Daoy (cell line): ENCODE data around the gene CTTNBP2. TPM values are rescaled to one million over a fixed set of nuclear protein-coding genes. Genes with fewer than 3 reads are reported as not detected.
"Not testable (repeated sequence)": the region's sequence is repeated elsewhere in the genome, so short reads cannot be mapped to it uniquely, and the experiment has no call there.

Experiments
- DNase-seq: peaks from one replicate; pipeline ENCODE4 v3.0.0-alpha.2; 2015; ENCODE audit warnings: low read depth
- total RNA-seq: library from RNA; depleted of rRNA; stranded (reverse); fragments of >200 nt; shearing (Covaris generic); gene quantifications from 2 replicates; pipeline ENCODE4 v1.2.3, GENCODE V29; 2014

Gene CTTNBP2
- total RNA-seq, 1 experiment from 2014 or later: 3.6 TPM

DNA sequence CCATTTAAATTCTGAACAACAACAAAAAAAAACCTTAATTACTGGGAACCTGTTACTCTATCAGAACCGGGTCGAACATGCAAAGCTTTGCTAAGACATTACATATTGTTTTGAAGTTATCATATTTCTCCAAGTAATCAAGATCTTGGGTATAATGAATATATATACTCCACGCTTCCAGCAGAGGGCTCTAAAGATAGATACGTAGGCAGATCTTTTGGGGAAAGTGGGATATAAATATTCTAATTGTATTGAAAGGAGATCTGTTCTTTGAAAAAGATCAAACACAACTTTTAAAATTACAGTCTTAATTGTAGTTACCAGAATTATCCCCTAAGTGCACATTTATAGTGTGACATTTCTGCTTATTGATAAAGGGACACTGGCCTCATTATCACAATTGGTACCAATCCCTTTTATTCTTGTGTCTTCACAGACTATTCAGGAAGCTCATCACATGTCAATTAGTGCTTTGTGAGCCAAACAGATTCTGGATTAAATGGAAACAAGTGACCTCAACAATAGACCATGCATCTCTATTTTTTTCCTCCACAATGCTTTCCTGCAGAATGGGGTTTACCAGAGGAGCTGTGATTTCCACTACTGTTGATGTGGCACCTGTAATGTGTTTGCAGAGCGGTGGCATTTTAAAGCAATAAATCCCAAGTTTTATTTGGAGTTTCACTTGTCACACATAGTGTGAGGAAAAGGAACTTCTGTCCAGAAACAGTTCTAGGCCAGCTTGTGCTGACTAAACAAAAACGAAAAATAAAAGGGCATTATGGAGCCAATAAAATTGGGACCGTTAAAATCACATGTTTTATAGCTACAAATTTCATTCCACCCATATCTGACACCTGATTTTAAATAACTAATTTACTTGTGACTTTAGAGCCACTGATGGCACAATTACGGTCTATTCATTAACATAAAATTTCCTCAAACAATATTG lies 122.4 kb downstream of the CTTNBP2 start:
- DNase-seq: peak; percentile 32

DNA sequence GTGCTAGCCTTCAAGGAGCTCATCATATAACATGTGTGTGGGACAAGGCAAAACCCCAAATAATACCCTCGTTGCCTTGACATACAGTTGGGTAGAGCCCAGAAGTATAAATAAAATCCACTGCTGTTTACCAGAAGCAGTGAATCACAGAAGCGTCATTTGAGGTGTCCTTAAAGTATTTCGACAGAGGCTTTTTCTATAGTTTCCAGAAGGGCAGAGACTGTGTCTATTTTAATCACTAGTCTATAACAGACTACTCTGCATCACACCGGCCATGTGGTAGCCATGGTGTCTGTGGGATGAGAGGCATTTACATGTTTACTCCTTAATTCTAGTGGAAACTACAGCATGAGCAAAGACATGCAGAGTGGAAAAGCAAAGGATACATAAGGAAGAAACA lies 131.3 kb downstream of the CTTNBP2 start:
- DNase-seq: no peak

DNA sequence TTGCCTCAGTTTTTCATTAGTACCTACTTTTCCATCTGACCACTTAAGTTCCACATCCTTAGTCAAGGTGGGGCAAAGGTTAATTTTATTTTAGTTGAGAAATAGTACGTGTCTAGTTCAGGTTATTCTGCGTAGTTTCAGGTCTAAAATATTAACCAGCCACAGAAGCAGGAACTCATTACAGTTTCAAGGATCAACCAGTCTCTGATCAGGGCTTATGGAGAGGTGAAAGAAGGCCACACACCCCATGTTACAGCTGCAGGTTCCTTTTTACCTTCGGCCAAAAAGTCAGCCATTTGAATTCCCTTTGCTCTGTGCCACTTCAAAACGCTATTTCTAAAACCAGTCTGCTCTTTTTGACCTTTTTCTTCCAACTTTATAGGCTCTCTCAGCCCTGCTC lies 134.2 kb downstream of the CTTNBP2 start:
- DNase-seq: no peak

DNA sequence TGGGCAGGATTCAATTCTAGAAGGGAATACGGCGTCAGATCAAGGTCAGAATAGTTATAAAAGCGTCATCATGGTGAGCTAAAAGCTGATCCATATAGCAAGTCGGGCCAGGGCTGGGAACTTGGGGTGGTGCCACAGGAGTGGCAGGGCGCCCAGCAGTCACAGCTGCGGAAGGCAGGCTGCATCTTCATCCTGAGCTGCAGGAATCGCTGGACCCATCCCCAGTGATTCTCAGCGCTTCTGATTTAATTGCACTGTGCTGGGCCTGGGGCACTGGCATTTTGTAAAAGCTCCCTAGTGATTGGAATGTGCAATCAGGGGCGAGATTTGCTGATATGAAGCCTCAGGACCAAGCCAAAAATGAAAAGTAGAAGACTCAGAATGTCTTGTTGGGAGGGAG lies 135.3 kb downstream of the CTTNBP2 start:
- no peak for DNase-seq

DNA sequence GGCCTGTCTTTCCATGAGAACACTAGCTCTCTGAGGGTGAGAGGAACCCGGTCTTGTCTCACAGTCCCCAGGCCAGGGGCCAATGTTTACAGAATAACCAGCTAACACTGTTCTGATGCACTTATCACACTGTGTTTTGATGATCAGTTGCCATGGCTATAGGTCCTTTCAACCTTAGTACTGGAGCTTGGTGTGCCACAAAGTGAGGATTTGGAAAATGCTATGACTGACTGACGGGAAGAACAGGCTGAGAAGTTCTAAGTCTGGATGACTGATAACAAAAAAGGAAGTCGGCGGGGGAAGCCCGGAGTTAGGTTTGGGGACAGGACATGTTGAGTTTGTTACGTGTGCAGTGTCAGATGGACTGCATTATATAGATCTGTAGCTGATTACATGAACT lies 141.8 kb downstream of the CTTNBP2 start:
- DNase-seq: no peak

DNA sequence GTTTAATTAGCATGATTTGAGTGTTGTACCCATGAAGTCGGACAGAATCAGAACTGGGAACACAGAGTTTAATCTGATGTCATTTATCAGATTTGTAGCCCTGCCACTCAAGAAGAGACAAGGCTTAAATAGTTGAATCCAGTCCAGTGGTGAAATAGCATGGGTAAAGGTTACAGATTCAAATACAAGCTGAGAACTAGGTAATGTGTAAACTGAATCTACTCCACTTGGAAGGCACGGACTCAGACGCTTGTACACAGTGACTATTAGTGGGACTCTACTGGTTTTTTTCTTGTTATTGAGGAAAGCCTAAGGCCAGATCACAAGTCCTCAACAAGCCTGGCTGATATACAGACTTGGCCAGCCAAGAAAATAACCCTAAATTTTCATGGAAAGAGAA lies 142.9 kb downstream of the CTTNBP2 start:
- DNase-seq: no peak

DNA sequence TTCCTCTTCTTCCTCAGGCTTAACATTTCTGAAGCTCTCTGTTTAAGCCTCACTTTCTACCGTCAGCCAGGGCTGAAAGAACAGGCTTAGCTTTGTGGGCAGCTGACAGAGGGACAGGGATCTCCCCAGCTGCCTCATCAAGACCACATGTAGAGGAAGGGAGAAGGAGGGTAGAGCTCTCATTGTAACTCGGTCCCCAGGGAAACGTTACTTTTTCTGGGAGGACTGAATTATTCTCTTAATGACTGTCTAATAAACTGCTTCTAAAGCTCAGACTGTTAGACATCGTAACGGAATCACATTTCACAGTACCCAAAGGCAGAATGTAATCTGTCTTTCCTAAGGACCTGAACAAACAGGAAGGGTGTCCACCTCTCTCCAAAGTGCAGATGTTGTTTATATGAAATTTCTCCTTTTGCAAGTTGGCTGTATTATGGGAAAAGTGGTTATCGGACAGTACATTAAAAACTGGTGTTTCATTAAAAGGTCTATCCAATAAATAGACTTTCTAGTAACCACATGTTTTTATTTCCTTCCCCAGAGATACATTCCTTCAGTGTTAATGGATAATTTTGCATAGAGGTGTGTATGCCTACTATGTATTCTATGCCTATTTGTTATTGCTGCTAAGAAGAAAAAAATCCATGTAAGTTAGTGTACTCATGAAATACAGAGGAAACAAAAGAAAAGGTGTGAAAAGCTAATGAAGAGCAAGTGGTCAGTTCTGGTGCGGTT lies 144.2 kb downstream of the CTTNBP2 start:
- DNase-seq: no peak

DNA sequence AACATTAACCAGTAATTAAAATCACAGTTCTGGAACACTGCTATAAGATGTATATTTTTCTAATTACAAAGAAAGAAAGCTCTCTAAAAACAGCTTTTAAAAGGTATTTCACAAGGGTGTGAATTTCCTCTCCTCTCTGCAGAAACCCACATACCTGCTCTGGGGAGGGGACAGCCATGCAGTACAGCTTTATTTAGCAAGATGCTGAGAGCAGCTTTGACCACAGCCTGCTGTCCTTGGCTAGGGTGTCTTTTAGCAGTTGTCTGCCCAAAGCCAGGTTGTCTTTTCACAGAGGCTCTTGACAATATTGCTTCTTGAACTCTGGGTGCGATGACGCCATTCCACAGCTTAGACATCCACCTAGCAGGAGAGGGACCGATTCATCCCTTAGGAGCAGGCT lies 148.3 kb downstream of the CTTNBP2 start:
- no peak for DNase-seq

DNA sequence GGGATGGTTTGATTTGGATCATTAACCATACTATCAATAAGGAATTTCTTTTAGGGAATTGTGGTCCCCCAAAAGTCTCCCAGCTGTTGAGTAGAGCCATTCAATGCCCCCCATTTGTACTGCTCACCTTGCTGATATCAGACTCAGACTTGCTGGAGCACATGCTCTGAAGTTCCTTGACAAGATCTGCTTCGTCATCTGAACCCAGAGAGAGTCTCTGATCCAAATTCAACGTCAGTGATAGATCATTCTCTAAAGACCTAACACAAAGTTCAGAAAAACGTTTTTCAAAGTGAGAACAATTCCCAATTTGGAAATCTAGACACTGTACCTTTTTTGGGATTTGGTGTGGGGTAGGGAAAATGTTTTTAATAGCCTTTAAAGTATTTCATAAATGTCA lies 153.9 kb downstream of the CTTNBP2 start:
- DNase-seq: no peak

DNA sequence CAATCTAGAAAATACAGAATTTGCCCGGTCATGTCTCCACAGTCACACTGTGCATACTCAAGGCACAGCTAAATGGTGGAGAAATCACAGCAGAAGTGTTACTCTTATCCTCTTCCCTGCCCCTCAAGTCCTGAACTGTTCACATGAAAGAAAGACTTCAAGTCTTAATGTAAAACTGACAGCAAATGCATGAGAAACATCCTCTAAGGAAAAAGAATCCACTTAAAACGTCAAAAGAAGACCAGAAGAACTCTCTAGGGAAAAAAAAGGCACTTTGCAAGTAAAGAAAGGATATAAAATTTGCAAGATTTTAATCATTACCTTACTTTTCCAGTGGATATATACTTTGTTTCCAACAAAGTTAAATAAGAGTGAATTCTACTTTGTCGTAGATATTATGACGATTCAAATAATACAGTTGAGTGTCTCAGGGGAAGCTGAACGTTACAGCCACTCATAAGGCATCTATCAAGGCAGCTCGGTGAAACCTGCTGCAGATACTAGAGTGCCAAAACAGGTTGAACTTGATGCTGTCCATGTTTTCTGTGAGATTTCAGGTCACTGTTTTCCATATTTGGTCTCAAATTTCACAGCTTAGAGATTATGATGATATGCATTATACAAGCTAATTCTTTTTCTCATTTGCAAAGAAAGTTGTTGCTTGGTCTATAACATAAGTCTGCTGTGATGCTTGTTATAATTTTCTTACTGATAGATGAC lies 155.0 kb downstream of the CTTNBP2 start:
- no peak for DNase-seq

DNA sequence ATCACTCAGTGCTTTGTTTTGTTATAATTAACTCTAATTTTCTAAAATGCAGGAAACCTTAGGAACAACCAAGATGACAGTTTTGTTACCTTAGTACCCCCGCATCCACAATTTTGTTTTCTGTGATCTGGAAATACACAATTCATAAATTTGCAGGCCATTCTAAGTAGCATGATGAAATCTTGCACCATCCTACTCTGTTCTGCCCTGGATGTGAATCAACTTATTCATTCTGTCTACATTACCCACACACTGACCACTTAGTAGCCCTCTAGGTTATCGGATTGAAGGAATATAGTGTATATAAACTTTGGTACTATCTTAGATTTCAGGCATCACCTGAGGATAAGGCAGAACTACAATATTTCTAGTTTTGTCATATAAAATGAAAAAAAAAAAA lies 155.9 kb downstream of the CTTNBP2 start:
- no peak for DNase-seq

DNA sequence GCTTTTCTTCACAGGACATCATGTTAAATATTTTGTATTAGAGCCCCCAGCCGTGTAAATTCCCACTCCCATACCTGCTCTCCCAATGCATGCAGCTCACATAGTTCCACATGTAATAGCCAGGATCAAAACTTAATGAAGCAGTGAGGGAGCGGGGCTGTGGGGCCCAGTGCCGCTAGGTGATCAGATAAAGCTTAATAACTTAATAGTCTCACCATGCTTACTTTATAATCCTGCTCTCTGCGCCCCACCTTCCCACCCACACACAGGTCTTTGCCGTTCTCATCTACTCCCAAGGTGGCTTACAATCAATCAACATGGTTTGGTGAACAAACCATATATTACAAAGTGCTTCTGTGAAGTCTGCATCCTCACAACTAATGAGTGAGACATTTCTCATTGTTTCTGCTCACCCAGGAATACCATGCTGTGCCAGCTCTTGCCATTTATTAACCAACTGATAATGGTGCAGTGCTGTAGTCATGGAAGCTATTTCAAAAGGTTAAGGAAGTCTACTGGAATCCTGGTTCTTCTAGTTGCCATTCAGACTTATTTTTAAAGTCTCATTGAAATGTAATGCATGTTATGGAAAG lies 156.4 kb downstream of the CTTNBP2 start:
- no peak for DNase-seq

DNA sequence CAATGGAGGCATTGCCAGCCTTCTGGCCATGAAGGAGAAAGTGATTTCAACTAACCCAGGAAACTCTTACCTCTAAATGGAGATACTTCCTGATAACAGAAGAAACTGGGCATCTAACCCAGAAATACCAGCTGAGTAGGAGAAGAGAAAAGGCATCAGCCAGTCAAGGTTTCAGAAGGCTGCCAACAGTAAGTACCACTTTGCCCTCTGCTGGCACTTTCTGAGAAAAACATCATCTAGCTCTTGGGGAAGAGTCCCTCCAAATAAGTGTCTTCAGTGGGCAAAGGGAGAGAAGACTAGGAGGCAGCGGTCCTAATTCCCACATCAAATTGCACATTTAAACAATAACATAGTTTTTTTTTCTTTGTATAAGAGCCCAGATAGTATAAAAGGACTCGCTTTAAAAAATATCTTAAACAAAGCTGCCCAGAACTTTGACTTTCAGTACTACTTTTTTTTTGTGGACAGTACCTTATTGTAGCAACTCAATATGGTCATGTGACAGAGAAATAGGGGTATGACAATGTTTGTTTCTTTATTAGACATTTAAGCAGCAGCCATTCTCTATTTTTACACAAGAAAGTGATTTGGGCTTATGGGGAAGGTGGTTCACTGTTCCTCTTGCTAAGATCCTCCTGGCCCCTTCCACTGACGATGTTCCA lies 157.3 kb downstream of the CTTNBP2 start:
- peak; percentile 69 for DNase-seq

DNA sequence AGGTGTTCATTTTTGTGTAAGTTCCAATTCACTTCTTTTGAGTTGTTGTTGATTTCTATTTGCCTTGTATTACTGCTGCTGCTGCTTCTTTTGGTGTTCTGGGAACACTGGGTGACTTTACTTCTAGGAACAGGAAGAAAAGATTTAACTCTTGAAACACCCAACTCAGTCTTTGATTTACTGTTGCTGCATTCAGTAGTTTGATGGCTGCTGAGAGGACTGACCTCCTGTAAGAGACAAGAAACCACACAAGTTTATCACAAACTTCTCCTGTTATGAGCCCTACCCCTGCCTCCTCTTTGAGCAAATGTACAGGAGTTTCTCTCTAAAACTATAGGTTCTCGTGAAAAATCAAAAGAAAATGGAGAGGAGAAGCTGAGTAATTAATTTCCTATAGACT lies 161.7 kb downstream of the CTTNBP2 start:
- DNase-seq: no peak

DNA sequence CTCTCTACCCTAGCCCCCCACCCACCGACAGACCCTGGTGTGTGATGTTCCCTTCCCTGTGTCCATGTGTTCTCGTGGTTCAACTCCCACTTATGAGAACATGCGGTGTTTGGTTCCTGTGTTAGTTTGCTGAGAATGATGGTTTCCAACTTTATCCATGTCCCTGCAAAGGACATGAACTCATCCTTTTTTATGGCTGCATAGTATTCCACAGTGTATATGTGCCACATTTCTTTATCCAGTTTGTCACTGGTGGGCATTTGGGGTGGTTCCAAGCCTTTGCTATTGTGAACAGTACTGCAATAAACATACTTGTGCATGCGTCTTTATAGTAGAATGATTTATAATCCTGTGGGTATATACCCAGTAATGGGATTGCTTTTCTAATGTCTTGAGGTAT lies 165.1 kb downstream of the CTTNBP2 start:
- not testable (repeated sequence) for DNase-seq

DNA sequence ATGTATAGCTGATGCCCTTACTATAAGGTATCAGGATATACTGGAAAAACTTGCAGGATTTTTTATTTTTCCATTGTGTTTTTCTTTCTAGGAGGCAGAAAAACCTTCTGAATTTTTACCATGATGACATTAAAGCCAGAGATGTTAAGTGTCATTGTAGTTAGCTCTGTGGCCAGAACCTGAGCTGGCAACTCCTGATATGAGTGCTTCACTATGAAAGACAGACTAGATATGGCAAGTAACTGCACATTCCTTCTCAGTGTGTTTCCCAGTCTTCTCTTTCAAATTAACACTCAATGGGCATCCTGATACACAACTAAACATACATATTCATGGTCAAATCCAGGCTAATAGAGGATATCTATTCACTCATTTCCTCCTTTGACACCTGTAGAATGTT lies 166.2 kb downstream of the CTTNBP2 start:
- DNase-seq: no peak

DNA sequence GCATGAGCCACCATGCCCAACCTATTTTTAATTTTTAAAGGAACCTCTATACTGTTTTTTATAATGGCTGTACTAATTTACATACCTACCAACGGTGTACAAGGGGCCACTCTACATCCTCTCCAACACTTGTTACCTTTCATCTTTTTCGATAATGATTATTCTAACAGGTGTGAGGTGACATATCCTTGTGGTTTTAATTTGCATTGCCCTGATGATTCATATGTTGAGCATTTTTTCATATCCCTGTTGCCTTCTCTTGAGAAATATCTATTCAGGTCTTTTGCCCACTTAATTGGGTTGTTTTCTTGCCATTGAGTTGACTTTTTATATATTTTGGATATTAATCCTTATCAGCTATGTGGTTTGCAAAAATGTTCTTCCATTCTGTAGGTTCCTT lies 167.0 kb downstream of the CTTNBP2 start:
- no peak for DNase-seq

DNA sequence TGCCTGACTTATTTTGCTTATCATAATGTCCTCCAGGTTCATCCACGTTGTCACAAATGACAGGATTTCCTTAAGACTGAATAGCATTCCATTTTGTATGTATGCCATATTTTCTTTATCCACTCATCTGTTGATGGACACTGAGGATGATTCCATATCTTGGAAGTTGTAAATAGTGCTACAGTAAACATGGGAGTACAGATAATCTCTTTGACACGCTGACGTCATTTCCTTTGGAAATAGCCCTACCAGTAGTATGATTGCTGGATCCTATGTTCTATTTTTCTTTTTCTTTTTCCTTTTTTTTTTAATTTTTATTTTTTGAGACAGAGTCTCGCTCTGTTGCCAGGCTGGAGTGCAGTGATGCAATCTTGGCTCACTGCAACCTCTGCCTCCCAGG lies 167.6 kb downstream of the CTTNBP2 start:
- no peak for DNase-seq

DNA sequence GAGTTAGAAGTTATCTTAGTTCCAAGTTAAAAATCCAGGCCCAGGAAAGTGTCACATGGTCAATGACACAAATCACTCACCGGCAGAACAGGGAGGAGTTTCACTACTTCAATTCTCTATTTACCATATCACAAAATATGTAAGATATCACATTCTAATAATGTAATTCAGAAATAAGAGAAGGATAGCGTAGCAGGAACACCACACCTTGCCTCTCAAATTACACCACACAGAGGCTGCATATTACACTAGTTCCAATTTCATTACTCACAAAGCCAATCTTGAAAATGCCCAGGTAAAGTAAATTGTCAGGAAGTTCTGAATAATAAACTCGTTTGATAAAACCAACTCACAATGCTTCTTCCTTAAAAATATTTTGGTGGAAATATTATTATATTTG lies 169.2 kb downstream of the CTTNBP2 start:
- no peak for DNase-seq

DNA sequence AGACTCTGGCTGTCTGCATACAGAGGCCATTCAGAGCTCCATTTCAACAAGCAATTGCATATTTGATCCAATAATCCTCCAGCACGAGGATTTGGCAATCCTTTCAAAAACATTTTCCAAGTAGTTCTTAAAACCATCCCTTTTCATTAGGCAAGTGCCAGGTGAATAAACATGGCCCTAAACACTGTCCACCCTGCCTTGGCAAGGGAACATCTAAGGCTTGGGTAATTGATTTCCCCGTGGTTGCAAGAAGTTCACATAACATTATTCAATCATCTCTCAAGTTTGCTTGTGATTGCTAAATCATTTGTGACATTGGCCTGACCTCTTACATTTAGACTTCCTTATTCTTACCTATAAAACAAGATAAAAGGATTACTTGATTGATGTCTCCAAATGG lies 175.2 kb downstream of the CTTNBP2 start:
- no peak for DNase-seq

DNA sequence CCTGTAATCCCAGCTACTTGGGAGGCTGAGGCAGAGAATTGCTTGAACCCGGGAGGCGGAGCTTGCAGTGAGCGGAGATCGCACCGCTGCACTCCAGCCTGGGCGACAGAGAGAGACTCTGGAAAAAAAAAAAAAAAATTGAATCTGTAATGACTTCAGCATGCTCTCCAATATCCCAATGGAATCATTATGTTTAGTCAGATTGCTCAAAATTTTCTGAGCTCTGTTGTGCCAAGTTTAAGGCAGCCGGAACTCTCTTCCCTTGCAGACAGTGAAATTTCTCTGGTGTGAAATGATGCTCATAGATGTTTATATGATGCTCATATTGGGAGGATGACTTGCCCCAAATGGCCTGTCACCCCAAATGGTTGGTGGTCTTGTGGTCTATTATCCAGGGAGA lies 180.9 kb downstream of the CTTNBP2 start:
- no peak for DNase-seq

DNA sequence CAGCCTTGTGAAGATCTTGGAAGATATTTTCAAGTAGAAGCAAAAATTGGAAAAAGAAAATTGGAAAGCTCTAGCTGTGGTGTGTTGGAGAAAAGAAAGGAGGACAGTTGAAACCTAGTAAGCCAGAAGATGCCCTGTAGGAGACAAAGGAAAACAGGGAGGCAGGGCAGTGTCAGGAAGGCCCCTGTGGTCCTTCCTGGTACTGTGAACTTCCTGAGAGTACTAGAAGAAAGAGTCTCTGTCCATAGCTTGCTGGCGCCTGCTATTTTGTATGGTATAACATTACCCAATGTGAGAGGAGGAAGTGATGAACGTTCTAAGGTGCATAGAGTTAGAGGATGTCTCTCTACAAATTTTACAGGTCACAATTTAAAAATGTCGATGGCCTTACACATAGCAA lies 183.1 kb downstream of the CTTNBP2 start:
- no peak for DNase-seq
